Colonic mucosa (tissue), 4 donors: ENCODE results near the gene KIF16B. TPM values are rescaled to one million over a fixed set of nuclear protein-coding genes. Genes with fewer than 3 reads are reported as not detected.

Source experiments
- DNase-seq: peaks from one replicate; pipeline ENCODE4 v3.0.0-alpha.2; 2020
- H3K27ac ChIP-seq: fragments of 200-600 bp; one replicate; pipeline ENCODE4 v1.8.0; 2021
- H3K27me3 ChIP-seq: fragments of 200-600 bp; one replicate; pipeline ENCODE4 v1.8.0; 2021
- H3K36me3 ChIP-seq: fragments of 200-600 bp; one replicate; pipeline ENCODE4 v1.8.0; 2021
- H3K4me1 ChIP-seq: fragments of 200-600 bp; one replicate; pipeline ENCODE4 v1.8.0; 2021; ENCODE audit warnings: mild to moderate bottlenecking
- H3K4me3 ChIP-seq: fragments of 200-600 bp; one replicate; pipeline ENCODE4 v1.8.0; 2021
- H3K9ac ChIP-seq, 2 donors: one replicate each; pipeline ENCODE4 v1.7.0; 2013; ENCODE audit warnings: control low read depth in 2 of 2, low read depth in 2 of 2, low read length in 2 of 2
- H3K9me3 ChIP-seq: fragments of 200-600 bp; one replicate; pipeline ENCODE4 v1.8.0; 2021
- intact Hi-C: fragments of 100-400 bp; cut with DNase I; formaldehyde crosslinking; loops from one replicate; pipeline ENCODE4 v1.14.1; 2022
- total RNA-seq, 2 donors: library from RNA; stranded (reverse); fragmentation: NEBNext Ultra II Directional in 1 of 2; extraction: Animal tissue kit (Norgen Biotek cat#: 25700) in 1 of 2; gene quantifications; one replicate each; pipeline ENCODE4 v1.2.1, GENCODE V29; 2021
- TF ChIP-seq, protein P1 (sequence below): fragments of 200-600 bp; IDR thresholded peaks from one replicate; pipeline ENCODE4 v1.8.0; 2022; ENCODE audit warnings: antibody characterized with exemption, mild to moderate bottlenecking
- donor health status: healthy.
- donor health status: DM: no; HTN: no; CAD: no.
- donor health status: DM: no; HTN: no; CAD: no.

Gene KIF16B
- total RNA-seq, 2 donors from 2014 or later, result 41.6 to 68.7 TPM

DNA sequence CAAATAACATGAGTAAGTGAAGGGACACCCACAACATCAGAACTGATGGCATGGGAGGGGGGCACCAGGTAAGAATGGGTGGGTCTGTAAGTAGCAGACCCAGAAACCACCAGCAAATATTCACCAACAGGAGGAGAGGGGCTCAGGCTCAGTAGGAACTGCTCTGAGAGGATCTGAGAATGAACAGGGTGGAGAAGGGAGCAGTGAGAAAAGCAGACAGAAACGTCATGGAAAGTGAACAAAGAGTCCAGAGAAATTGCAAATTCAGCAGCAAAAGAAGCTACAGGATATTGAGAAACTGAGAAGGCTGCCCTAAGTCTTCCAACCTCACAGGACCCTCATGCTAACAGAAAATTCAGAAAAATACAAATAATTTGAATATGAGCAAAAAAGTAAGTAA lies 121.3 kb downstream of the KIF16B start:
- H3K4me3 ChIP-seq, result no peak overlapping the region
- no peaks in the 10 kb centered on the region for H3K4me1 ChIP-seq
- no peak for DNase-seq
- no peaks in the 10 kb centered on the region for H3K27me3 ChIP-seq
- H3K9me3 ChIP-seq, result no peaks in the 10 kb centered on the region
- no peaks in the 10 kb centered on the region for H3K36me3 ChIP-seq
- intact Hi-C loops, result no loop called here
- TF ChIP-seq, protein P1, sequence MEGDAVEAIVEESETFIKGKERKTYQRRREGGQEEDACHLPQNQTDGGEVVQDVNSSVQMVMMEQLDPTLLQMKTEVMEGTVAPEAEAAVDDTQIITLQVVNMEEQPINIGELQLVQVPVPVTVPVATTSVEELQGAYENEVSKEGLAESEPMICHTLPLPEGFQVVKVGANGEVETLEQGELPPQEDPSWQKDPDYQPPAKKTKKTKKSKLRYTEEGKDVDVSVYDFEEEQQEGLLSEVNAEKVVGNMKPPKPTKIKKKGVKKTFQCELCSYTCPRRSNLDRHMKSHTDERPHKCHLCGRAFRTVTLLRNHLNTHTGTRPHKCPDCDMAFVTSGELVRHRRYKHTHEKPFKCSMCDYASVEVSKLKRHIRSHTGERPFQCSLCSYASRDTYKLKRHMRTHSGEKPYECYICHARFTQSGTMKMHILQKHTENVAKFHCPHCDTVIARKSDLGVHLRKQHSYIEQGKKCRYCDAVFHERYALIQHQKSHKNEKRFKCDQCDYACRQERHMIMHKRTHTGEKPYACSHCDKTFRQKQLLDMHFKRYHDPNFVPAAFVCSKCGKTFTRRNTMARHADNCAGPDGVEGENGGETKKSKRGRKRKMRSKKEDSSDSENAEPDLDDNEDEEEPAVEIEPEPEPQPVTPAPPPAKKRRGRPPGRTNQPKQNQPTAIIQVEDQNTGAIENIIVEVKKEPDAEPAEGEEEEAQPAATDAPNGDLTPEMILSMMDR, result no peak
- no peak overlapping the region for H3K9ac ChIP-seq
- no peak overlapping the region for H3K27ac ChIP-seq

DNA sequence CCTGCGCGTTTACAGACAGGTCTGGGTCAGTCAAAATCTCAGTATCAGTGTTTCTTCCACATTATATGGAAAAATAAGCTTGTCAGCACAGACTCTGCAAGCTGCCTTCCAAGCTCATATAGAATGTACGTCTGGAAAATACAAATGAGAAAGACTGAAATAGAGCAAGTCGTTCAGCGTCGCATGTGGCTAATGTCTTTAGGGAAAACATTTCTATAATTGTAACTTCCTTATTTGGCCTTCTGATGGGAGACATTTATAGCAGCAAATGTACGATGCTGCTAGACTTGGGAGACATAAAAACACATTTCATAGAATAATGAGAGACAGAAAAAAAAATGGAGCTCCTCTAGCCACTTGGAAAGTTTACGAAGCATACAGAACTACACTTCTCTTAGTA lies 122.2 kb downstream of the KIF16B start:
- intact Hi-C loops, result no loop called here
- H3K4me1 ChIP-seq, result no peaks in the 10 kb centered on the region
- H3K9me3 ChIP-seq, result no peaks in the 10 kb centered on the region
- no peak overlapping the region for H3K27ac ChIP-seq
- H3K4me3 ChIP-seq, result no peak overlapping the region
- DNase-seq, result no peak
- H3K27me3 ChIP-seq, result no peaks in the 10 kb centered on the region
- no peaks in the 10 kb centered on the region for H3K36me3 ChIP-seq
- TF ChIP-seq, protein P1, result no peak
- H3K9ac ChIP-seq, result no peak overlapping the region

DNA sequence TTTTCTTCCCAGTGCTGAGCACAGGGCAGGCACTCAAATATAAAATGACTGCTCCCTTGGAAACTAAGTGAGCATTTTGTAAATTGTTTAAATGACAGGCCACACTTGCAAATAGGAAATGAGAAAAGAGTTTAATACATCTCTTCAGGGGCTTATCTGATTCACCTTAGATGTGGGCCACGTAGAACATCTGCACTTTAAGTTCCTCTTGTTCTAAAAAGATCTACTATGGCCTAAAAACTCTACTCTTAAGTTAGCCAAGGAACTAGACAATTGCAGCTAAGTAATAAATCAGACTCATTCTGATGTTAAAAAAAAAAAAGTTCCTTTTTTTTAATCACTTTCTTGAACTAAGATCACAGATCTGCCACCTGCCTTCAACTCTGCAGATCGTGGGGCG lies 126.3 kb downstream of the KIF16B start:
- H3K9me3 ChIP-seq, result no peaks in the 10 kb centered on the region
- TF ChIP-seq, protein P1, result no peak
- no peaks in the 10 kb centered on the region for H3K36me3 ChIP-seq
- no peak overlapping the region for H3K9ac ChIP-seq
- H3K4me1 ChIP-seq, result no peaks in the 10 kb centered on the region
- H3K4me3 ChIP-seq, result no peak overlapping the region
- no peaks in the 10 kb centered on the region for H3K27me3 ChIP-seq
- intact Hi-C loops, result no loop called here
- no peak overlapping the region for H3K27ac ChIP-seq
- no peak for DNase-seq

DNA sequence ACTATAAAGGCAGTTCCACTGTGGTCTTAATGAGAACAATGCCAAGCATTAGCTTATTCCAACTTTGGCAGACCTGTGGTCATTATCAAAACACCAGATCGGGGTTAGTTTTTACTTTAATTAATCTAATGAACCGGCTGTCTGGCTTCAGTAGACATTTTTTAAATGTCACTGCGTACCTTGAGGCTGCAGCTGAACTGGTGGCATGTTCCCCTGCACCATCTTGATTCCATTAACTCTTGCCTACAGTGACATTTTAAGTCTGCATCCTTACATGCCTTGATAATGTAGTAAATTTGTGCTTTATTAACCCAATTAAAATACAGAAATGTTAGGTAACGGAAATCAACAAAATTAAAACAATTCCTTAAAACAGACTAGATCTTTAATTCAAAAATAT lies 127.0 kb downstream of the KIF16B start:
- no peaks in the 10 kb centered on the region for H3K9me3 ChIP-seq

DNA sequence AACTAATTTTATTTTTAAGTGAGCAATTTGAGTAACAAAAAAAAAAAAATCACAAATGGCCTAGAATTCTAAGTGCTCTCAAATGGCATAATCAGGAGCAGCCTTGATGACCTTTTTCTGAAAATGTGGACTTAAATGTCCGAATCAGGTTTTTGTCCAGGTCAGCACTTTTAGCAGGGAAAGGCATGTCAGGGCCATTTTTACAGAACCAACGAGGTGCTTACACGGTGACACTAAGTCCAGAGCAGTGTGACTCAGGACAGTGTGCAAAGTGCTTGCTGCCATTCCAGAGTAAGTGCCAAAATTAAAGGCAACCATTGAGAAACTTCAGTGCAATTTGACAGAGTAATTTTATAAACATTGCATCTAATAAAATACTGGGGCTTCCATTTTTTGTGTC lies 127.8 kb downstream of the KIF16B start:
- Histone ChIP-seq H3K27ac (no peak overlapping the region), H3K27me3 (no peaks in the 10 kb centered on the region), H3K36me3 (no peaks in the 10 kb centered on the region), H3K4me1 (no peaks in the 10 kb centered on the region), H3K9ac (no peak overlapping the region), H3K9me3 (no peaks in the 10 kb centered on the region), H3K4me3 (no peak overlapping the region)
- intact Hi-C loops, result no loop called here
- DNase-seq, result no peak
- TF ChIP-seq, protein P1, result no peak

More for the DNA sequence above, 127.0 kb downstream of the KIF16B start:
- Histone ChIP-seq H3K4me3 (no peak overlapping the region), H3K9ac (no peak overlapping the region), H3K36me3 (no peaks in the 10 kb centered on the region), H3K27ac (no peak overlapping the region), H3K27me3 (no peaks in the 10 kb centered on the region), H3K4me1 (no peaks in the 10 kb centered on the region)
- DNase-seq, result no peak
- intact Hi-C loops, result no loop called here
- TF ChIP-seq, protein P1, result no peak
